NCI-H1417 (cell line): ENCODE results near the gene B3GALT6.
A peak's percentile ranks its signal among the peaks of the same experiment; 100 is the strongest.
"Not testable (repeated sequence)": the region's sequence is repeated elsewhere in the genome, so short reads cannot be mapped to it uniquely, and the experiment has no call there.

ENCODE experiments used
- DNase-seq, 3 experiments: peaks; one replicate each; lab custom pipeline; 2025; lab: John Stamatoyannopoulos, UW

The B3GALT6 gene

GRCh38 chr1:1232208-1232795 lies at the start of gene B3GALT6:
Gene B3GALT6, plus strand, starts transcription at chr1:1232237. Its CDS starts 42 bp downstream, at chr1:1232279.
- peak in 2 of 3 experiments; percentile 64 to 80 for DNase-seq

DNA sequence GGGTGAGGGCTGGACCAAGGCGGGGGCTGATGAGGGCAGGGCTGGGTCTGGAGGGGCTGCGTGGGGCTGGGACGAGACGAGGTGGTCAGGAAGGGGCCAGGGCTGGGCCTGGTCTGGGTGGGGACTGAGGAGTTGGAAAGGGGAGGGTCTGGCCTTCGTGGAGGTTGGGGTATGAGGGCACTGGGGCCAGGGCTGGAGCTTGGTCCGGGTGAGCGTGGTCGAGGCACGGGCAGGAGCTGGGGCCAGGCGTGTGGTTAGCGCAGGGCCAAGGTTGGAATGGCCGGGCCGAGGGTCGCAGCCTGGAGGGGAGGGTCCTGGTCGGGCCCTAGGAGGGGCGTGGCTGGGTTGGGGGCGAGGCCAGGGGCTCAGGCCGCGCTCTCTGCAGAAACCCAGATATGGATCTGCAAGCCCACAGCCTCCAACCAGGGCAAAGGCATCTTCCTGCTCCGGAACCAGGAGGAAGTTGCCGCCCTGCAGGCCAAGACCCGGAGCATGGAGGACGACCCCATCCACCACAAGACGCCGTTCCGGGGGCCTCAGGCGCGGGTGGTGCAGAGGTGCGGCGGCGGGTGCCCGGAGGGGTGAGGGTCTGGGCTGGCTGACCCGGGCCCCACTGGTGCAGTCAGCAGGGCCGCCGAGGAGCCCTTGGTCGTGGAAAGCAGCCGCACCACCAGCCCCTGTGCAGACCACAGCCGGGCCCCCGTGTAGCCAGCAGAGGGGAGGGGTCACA lies 49.4 kb upstream of the B3GALT6 start:
- DNase-seq: no peak

- no peak for DNase-seq
These were observed 48.8 kb upstream of the B3GALT6 start for GRCh38 chr1:1183221-1183747.

DNA sequence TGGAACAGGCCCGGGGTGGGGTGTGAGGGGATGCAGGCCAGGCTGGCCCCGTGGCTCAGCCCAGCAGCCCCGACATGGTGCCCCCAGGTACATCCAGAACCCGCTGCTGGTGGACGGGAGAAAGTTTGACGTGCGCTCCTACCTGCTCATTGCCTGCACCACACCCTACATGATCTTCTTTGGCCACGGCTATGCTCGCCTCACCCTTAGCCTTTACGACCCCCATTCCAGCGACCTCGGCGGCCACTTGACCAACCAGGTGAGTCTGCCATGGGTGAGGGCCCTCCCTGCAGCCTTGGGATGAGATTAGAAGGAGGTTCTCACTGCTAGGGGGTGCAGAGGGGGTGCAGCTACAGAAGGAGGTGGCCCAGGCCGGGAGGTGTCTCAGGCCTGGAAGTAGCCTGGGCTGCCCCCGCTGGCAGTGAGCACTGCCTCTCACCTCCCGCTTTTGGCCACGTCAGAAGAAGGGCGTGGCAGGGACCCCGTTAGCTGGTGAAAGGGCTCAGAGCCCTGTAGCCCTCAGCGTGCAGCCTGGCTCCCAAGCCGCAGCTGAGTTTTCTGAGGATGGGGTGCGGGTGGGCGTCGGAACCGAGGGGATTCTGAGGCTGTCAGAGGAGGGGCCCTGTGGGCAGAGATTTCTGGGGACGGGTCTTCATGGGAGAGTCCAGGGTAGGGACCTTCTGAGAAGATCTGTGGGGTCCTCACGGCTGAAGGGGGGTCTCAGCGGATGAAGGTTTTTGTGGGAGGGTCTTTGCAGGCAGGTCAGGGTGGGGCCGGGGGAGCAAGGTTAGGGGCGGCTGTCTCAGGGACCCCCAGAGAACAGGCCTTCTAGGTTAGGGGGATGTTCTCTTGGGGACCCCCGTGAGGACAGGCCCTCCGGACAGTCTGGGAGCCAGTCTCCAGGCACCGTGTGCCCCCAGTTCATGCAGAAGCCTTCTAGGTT lies 47.9 kb upstream of the B3GALT6 start:
- no peak for DNase-seq

DNA sequence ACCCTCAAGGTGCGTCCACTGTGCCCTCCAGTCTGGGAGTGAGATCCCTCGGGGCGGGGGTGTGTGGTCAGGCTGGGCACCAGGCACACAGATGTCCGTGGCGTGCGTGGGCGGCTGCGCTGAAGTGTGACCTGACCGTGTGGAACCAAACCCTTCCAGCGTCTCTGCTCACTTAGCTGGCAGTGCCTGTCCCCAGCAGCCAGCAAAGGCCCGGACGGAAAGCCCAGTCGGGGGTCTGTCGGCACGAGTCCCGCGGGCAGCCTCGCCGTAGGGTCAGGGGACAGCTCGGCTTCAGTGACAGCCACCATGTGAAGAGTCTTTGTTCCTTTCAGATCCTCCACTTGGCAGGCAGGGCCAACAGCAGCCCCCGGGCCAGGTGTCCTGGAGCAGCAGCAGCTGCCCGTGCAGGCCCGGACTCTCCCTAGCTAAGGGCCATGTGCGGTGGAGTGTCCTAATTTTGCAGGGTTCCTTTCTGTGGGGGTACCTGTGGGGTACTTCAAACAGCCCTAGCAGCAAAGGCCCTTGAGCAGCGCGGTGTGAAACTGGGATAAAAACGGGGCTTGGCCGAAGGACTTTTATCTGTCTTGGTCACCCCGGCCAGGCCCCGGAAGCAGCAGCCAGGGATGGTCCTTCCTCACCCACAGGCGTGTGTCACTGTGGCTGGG lies 46.8 kb upstream of the B3GALT6 start:
- no peak for DNase-seq

DNA sequence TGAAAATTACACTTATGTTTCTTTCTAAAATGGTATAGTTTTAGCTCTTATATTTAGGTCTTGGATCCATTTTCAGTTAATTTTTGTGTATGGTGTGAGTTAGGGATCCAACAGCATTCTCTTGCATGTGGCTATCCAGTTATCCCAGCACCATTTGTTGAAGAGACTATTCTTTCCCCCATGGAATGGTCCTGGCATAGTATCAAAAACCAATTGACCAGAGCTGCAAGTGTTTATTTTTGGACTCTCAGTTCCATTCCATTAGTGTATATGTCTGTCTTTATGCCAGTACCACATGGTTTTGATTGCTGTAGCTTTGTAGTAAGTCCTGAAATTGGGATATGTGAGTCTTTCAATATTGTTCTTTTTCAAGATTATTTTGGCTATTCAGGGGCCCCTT lies 44.1 kb upstream of the B3GALT6 start:
- DNase-seq: no peak

DNA sequence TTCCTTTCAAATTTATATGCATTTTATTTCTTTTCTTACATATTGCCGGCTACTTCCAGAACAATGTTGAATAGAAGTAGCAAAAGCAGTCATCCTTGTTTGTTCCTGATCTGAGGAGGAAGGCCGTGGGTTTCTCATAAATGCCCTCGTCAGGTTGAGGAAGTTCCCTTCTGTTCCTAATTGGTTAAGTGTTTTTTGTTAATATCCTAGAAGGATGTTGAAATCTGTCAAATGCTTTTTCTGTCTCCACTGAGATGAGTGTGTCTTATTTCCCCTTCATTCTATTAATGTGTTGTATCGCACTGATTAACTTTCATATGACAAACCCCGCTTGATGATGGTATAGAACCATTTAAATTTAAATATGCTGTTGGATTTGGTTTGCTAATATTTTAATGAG lies 42.9 kb upstream of the B3GALT6 start:
- no peak for DNase-seq

- DNase-seq: no peak
These were observed 40.3 kb upstream of the B3GALT6 start for GRCh38 chr1:1191734-1192133.

DNA sequence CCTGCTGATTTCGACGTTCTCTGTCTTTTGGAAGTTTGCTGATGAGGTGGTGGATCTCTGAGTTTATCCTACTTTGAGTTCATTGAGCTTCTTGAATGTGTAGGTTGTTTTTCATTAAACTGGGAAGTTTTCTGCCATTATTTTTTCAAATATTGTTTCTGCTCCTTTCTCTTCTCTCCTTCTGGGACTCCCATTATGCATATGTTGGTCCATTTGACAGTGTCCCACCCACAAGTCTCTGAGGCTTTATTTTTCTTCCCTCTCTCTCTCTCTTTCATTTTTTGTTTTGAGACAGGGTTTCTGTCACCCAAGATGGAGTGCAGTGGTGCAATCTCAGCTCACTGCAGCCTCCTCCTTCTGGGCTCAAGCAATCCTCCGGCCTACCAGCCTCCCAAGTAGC lies 37.3 kb upstream of the B3GALT6 start:
- DNase-seq: no peak

- not testable (repeated sequence) for DNase-seq
These were observed 36.3 kb upstream of the B3GALT6 start for GRCh38 chr1:1195726-1196125.

DNA sequence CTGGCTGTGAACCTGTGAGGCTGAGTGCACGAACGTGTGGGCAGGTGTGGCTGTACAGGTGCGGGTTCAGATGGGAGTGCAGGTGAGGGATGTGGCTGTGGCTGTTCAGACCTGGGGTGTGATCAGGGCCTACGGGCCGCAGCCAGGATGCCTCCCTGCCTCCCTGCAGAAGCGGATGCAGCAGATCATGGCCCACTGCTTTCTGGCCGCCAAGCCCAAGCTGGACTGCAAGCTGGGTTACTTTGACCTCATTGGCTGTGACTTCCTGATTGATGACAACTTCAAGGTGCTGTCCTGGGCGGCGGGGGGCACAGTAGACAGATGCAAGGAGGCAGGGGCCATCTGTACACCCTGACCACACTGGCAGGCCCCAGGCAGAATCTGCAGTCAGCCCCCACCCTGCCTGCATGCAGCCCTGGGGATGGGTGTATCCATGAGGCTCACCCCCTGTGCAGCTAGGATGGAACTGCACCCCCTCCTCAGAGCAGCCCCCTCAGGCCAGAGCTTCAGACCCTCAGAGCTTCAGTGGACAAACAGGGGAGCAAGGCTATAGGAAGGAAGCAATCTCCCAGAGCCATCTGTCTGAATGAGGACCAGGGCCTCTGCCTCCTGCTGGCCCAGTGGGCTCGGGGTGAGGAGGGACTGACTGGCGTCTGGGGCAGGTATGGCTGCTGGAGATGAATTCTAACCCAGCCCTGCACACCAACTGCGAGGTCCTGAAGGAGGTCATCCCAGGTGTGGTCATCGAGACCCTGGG lies 35.4 kb upstream of the B3GALT6 start:
- DNase-seq: no peak

DNA sequence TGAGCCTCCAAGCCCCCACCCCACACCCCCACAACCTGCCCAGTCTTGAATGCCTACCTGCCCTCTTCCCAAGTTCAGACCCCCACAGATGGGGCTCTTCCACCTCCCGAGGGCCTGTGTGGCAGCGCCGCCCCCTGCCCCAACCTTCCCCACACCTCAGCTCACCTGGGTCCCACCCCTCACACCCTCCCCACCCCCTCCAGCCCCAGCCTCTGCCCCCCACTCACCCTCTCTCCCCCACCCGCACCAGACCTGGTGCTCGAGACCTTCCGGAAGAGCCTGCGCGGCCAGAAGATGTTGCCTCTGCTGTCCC lies 34.9 kb upstream of the B3GALT6 start:
- no peak for DNase-seq

DNA sequence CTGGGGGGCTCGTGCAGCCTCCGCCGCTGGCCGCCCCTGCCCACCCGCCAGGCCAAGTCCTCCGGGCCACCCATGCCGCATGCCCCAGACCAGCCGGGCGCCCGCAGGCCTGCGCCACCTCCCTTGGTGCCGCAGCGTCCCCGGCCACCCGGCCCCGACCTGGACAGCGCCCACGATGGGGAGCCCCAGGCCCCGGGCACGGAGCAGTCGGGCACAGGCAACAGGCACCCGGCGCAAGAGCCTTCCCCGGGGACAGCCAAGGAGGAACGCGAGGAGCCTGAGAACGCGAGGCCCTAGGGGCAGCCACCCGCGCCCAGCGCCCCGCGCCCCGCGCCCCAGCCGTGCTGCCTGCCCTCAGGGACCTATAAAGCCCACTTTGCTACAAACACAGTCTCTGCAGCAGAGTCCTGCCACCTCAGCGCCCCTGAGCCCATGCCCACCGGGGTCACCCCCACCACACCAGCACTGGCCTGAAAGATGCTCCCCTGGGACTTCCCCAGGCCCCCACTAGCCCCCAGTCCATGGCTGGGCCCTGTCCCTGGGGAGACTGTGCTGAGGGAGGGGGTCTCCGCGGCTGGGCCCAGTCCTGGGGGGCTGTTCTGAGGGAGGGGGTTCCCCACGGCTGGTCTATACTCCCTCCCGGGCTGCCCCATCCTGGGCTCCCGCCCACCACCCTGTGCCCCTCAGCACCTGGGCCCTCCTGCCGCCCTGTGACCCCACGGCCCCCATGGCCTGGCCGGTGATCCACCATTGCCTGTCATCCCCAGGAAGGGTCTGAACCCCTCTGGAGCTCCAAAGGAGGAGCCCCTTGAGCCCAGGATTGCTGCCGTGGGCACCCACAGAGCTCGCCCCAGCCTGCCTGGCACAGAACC lies 34.2 kb upstream of the B3GALT6 start:
- DNase-seq: no peak

DNA sequence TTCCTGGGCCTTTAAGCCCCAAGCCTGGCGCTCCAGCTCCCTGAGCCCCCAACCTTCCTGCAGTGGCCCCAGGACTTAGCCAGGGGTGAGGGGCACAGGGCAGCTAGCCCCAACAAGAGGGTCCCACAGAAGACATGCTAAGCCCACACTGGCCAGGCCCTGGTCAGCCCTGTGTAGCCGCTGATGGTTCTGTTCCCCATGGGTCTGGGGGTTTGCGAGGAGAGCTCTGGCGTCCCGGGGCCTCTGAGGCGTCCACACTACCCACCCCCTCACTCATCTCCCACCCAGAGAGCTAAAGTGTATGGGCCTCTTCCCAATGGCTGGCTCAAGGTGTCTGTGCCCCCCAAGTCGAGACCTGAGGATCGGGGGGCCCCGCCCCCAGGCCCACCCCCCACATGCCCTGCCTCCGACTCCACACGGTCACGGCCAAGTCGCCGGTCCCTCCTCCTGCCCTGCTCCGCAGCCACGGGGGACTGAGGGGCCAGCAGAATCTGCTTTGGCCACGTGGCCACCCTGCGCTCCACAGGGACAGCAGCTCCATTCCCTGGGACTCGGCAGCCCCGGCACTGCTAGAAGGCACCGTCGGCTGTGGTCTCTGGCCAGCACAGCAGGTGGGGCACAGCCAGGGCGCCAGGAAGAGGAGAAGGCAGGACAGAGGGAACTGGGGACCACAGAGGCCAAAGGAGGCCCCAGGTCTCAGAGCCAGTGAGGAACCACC lies 33.5 kb upstream of the B3GALT6 start:
- no peak for DNase-seq

GRCh38 chr1:1199141-1199960 lies 32.7 kb upstream of the B3GALT6 start:
- no peak for DNase-seq

- no peak for DNase-seq
These were observed 31.8 kb upstream of the B3GALT6 start for GRCh38 chr1:1199961-1200875.
